Fibroblast of skin of right biceps (primary cell): ENCODE results near the gene TXNL4B.

ENCODE experiments used
- DNase-seq: peaks from one replicate; pipeline ENCODE4 v3.0.0-alpha.2; 2013

The TXNL4B gene

GRCh38 chr16:72093448-72094265 lies at the start of gene TXNL4B, which contains the start of gene DHX38:
Gene TXNL4B (minus strand): TSS chr16:72093620. CDS start chr16:72090749, 2,871 bp downstream.
Gene DHX38 (plus strand): TSS chr16:72093847. CDS start chr16:72096158, 2,311 bp downstream.
- DNase-seq: peak; percentile 99

- DNase-seq: peak; percentile 9
Measured at GRCh38 chr16:72142476-72142875, 49.1 kb upstream of the TXNL4B start.

GRCh38 chr16:72139908-72140307 lies 46.5 kb upstream of the TXNL4B start:
- no peak for DNase-seq

GRCh38 chr16:72138064-72138572 lies 44.7 kb upstream of the TXNL4B start:
- DNase-seq: no peak

GRCh38 chr16:72137380-72138063 lies 44.1 kb upstream of the TXNL4B start:
- DNase-seq: no peak

- no peak for DNase-seq
Measured at GRCh38 chr16:72134507-72134906, 41.1 kb upstream of the TXNL4B start.

- DNase-seq: no peak
Measured at GRCh38 chr16:72132726-72133125, 39.3 kb upstream of the TXNL4B start.

- no peak for DNase-seq
Measured at GRCh38 chr16:72131036-72131435, 37.6 kb upstream of the TXNL4B start.

- DNase-seq: no peak
Measured at GRCh38 chr16:72129976-72130656, 36.7 kb upstream of the TXNL4B start.

- no peak for DNase-seq
Measured at GRCh38 chr16:72128701-72129100, 35.3 kb upstream of the TXNL4B start.

GRCh38 chr16:72126429-72126765 lies 33.0 kb upstream of the TXNL4B start:
- no peak for DNase-seq

- DNase-seq: no peak
Measured at GRCh38 chr16:72125635-72126428, 32.4 kb upstream of the TXNL4B start.

- peak; percentile 73 for DNase-seq
Measured at GRCh38 chr16:72124761-72125634, 31.6 kb upstream of the TXNL4B start.

GRCh38 chr16:72124148-72124547 lies 30.7 kb upstream of the TXNL4B start:
- DNase-seq: no peak

GRCh38 chr16:72123426-72123825 lies 30.0 kb upstream of the TXNL4B start:
- DNase-seq: no peak

GRCh38 chr16:72122916-72123315 lies 29.5 kb upstream of the TXNL4B start:
- no peak for DNase-seq

- DNase-seq: no peak
Measured at GRCh38 chr16:72122308-72122707, 28.9 kb upstream of the TXNL4B start.

GRCh38 chr16:72120026-72120425 lies 26.6 kb upstream of the TXNL4B start:
- no peak for DNase-seq

GRCh38 chr16:72113616-72113945 lies 20.2 kb upstream of the TXNL4B start:
- DNase-seq: no peak

- no peak for DNase-seq
Measured at GRCh38 chr16:72112906-72113615, 19.6 kb upstream of the TXNL4B start.

- no peak for DNase-seq
Measured at GRCh38 chr16:72112452-72112792, 19.0 kb upstream of the TXNL4B start.
